GM21447 (cell line): Measurements from ENCODE around the gene ATP1A3.
"Not testable (repeated sequence)": the region's sequence is repeated elsewhere in the genome, so short reads cannot be mapped to it uniquely, and the experiment has no call there.

Experiments used
- ATAC-seq: cut with Tn5 transposase; IDR thresholded peaks from one replicate; pipeline ENCODE4 v1.9.1; 2021; ENCODE audit not compliant: unreplicated experiment

Gene ATP1A3

GRCh38 chr19:42012747-42013146 lies 18.7 kb upstream of the ATP1A3 start:
- not testable (repeated sequence) for ATAC-seq

- no peak for ATAC-seq
These were observed 16.5 kb upstream of the ATP1A3 start for GRCh38 chr19:42010245-42011126.

- no peak for ATAC-seq
These were observed 12.5 kb upstream of the ATP1A3 start for GRCh38 chr19:42006569-42006968.

GRCh38 chr19:42005504-42005903 lies 11.5 kb upstream of the ATP1A3 start:
- no peak for ATAC-seq

- ATAC-seq = no peak
These were observed 9.7 kb upstream of the ATP1A3 start for GRCh38 chr19:42003506-42004294.

GRCh38 chr19:41999878-42000208 lies 5.8 kb upstream of the ATP1A3 start:
- no peak for ATAC-seq

GRCh38 chr19:41999071-41999877 lies 5.2 kb upstream of the ATP1A3 start:
- no peak for ATAC-seq

- no peak for ATAC-seq
These were observed 4.4 kb upstream of the ATP1A3 start for GRCh38 chr19:41998246-41999020.

- no peak for ATAC-seq
These were observed 3.8 kb upstream of the ATP1A3 start for GRCh38 chr19:41997851-41998229.

GRCh38 chr19:41997121-41997850 lies 3.3 kb upstream of the ATP1A3 start:
- ATAC-seq = no peak

- ATAC-seq = no peak
These were observed 2.1 kb upstream of the ATP1A3 start for GRCh38 chr19:41995959-41996797.

GRCh38 chr19:41994994-41995958 lies 1.2 kb upstream of the ATP1A3 start:
- ATAC-seq = no peak

GRCh38 chr19:41994521-41994971 lies 516 bp upstream of the ATP1A3 start:
- ATAC-seq = no peak

- ATAC-seq = not testable (repeated sequence)
These were observed 2.0 kb downstream of the ATP1A3 start for GRCh38 chr19:41991925-41992569.

GRCh38 chr19:41991025-41991424 lies 3.0 kb downstream of the ATP1A3 start:
- ATAC-seq = no peak

GRCh38 chr19:41990615-41991014 lies 3.4 kb downstream of the ATP1A3 start:
- no peak for ATAC-seq

GRCh38 chr19:41990028-41990427 lies 4.0 kb downstream of the ATP1A3 start:
- no peak for ATAC-seq
